IMR-90 (cell line): ENCODE data around the gene TNPO1. TPM values are rescaled to one million over a fixed set of nuclear protein-coding genes. Genes with fewer than 3 reads are reported as not detected.

Source experiments
- ATAC-seq: fragments of 200-7000 bp; cut with Tn5 transposase; 2 replicates; pipeline ENCODE4 v1.9.1; 2020; ENCODE audit warnings: low read depth, mild to moderate bottlenecking, moderate library complexity
- BruUV-seq: library from RNA; stranded (reverse); fragments of 400-500 nt; replicated peaks from 2 replicates; lab custom pipeline; 2021; lab: Mats Ljungman, UMichigan
- CTCF ChIA-PET: fragments of 300-600 bp; formaldehyde crosslinking; extraction: SDS; loops from one replicate; lab custom pipeline; 2021; ENCODE audit warnings: antibody characterized with exemption; lab: Yijun Ruan, JAX
- POLR2A ChIA-PET: fragments of 300-600 bp; sonication (Branson Sonifier 250); formaldehyde crosslinking; loops from one replicate; lab custom pipeline; 2022; ENCODE audit warnings: antibody characterized with exemption; ENCODE audit not compliant: unreplicated experiment; lab: Charles Lee
- DNase-seq: peaks from one replicate; pipeline ENCODE4 v3.0.0; 2013
- H2AFZ ChIP-seq: replicated peaks from 2 replicates; pipeline ENCODE3; 2013; ENCODE audit warnings: low read length, mild to moderate bottlenecking; ENCODE audit not compliant: poor library complexity
- H2AK5ac ChIP-seq: 2 replicates; pipeline ENCODE4 v1.6.1; 2013; ENCODE audit warnings: low read depth, low read length, inconsistent platforms
- H2AK9ac ChIP-seq: replicated peaks from 2 replicates; pipeline ENCODE3; 2013; ENCODE audit warnings: mild to moderate bottlenecking, low read depth, low read length, moderate library complexity; ENCODE audit not compliant: poor library complexity
- H2BK120ac ChIP-seq: 2 replicates; pipeline ENCODE4 v1.6.1; 2013; ENCODE audit warnings: low read depth, low read length, inconsistent platforms
- H2BK15ac ChIP-seq: 3 replicates; pipeline ENCODE4 v1.6.1; 2013; ENCODE audit warnings: low read depth, low read length, inconsistent platforms
- H2BK20ac ChIP-seq: 2 replicates; pipeline ENCODE4 v1.6.1; 2013; ENCODE audit warnings: low read depth, mild to moderate bottlenecking, inconsistent platforms, low read length, moderate library complexity
- H2BK5ac ChIP-seq: 2 replicates; pipeline ENCODE4 v1.6.1; 2013; ENCODE audit warnings: mild to moderate bottlenecking, low read depth, low read length, inconsistent platforms; ENCODE audit not compliant: poor library complexity, severe bottlenecking
- H3K14ac ChIP-seq: replicated peaks from 2 replicates; pipeline ENCODE4 v1.6.1; 2013; ENCODE audit warnings: low read depth, low read length, inconsistent platforms
- H3K18ac ChIP-seq: 2 replicates; pipeline ENCODE4 v1.6.1; 2013; ENCODE audit warnings: low read depth, low read length, control low read depth
- H3K23ac ChIP-seq: 2 replicates; pipeline ENCODE4 v1.6.1; 2013; ENCODE audit warnings: low read depth, low read length, inconsistent platforms
- H3K27ac ChIP-seq: 2 replicates; pipeline ENCODE4 v1.5.1; 2013; ENCODE audit warnings: mild to moderate bottlenecking, control low read depth, low read length; ENCODE audit not compliant: insufficient read depth
- H3K27me3 ChIP-seq: 2 replicates; pipeline ENCODE4 v1.6.1; 2013; ENCODE audit warnings: low read length; ENCODE audit not compliant: control insufficient read depth, insufficient read depth
- H3K36me3 ChIP-seq: 2 replicates; pipeline ENCODE4 v1.6.1; 2013; ENCODE audit warnings: low read length, mixed read lengths; ENCODE audit not compliant: control insufficient read depth, insufficient read depth
- H3K4ac ChIP-seq: 2 replicates; pipeline ENCODE4 v1.6.1; 2013; ENCODE audit warnings: low read depth, low read length, inconsistent platforms
- H3K4me1 ChIP-seq: 2 replicates; pipeline ENCODE4 v1.6.1; 2013; ENCODE audit warnings: low read length, mixed read lengths; ENCODE audit not compliant: control insufficient read depth, insufficient read depth
- H3K4me2 ChIP-seq: 2 replicates; pipeline ENCODE4 v1.6.1; 2013; ENCODE audit warnings: low read depth, mild to moderate bottlenecking, control low read depth, low read length, moderate library complexity
- H3K4me3 ChIP-seq: 2 replicates; pipeline ENCODE4 v1.5.1; 2013; ENCODE audit warnings: low read depth, mild to moderate bottlenecking, control low read depth, low read length, moderate library complexity; ENCODE audit not compliant: insufficient read depth
- H3K56ac ChIP-seq: 2 replicates; pipeline ENCODE4 v1.6.1; 2013; ENCODE audit warnings: low read length, inconsistent platforms; ENCODE audit not compliant: insufficient read depth; ENCODE audit errors: extremely low read depth
- H3K79me1 ChIP-seq, 2 experiments: 2 replicates each; pipeline ENCODE4 v1.6.1; 2013; ENCODE audit warnings: low read length in 2 of 2, inconsistent platforms in 1 of 2, low read depth in 1 of 2
- H3K9ac ChIP-seq: 2 replicates; pipeline ENCODE4 v1.6.1; 2013; ENCODE audit warnings: low read depth, low read length, control low read depth
- H3K9me1 ChIP-seq: 2 replicates; pipeline ENCODE4 v1.6.1; 2013; ENCODE audit warnings: low read length, inconsistent platforms; ENCODE audit not compliant: insufficient read depth
- H3K9me3 ChIP-seq: 2 replicates; pipeline ENCODE4 v1.6.1; 2013; ENCODE audit warnings: low read length; ENCODE audit not compliant: control insufficient read depth, insufficient read depth
- H4K20me1 ChIP-seq: 2 replicates; pipeline ENCODE4 v1.6.1; 2013; ENCODE audit warnings: low read length, inconsistent platforms; ENCODE audit not compliant: insufficient read depth
- H4K5ac ChIP-seq: 2 replicates; pipeline ENCODE4 v1.6.1; 2013; ENCODE audit warnings: mild to moderate bottlenecking, low read depth, low read length, control low read depth
- H4K8ac ChIP-seq, 2 experiments: 2 replicates each; pipeline ENCODE4 v1.6.1; 2013; ENCODE audit warnings: low read depth in 2 of 2, low read length in 2 of 2, control low read depth in 1 of 2, inconsistent platforms in 1 of 2
- H4K91ac ChIP-seq: 2 replicates; pipeline ENCODE4 v1.6.1; 2013; ENCODE audit warnings: low read depth, low read length, inconsistent platforms; ENCODE audit not compliant: insufficient read depth
- NFE2L2 ChIP-seq: fragments of 150-350 bp; IDR thresholded peaks from 2 replicates; pipeline ENCODE4 v1.6.1; 2016; ENCODE audit warnings: low read depth, mild to moderate bottlenecking, low read length
- RCOR1 ChIP-seq: IDR thresholded peaks from 2 replicates; pipeline ENCODE4 v1.6.1; 2012; ENCODE audit warnings: mild to moderate bottlenecking, low read length, improper control_type of control experiment; ENCODE audit not compliant: insufficient replicate concordance
- WGBS, 2 experiments: methylation state at CpG; one replicate each; pipeline versions ENCODE4 v1.1.5 to v1.1.7; 2013; ENCODE audit warnings: missing lambda C conversion rate in 2 of 2; ENCODE audit not compliant: insufficient read length in 1 of 2; ENCODE audit errors: extremely low coverage in 2 of 2; 5-methylcytosine and 5-hydroxymethylcytosine counted together
- dilution Hi-C: fragments of 300-500 bp; cut with HindIII; formaldehyde crosslinking; loops from one replicate; pipeline ENCODE4 v1.14.3; 2018; ENCODE audit warnings: low sequenced_read_pairs; ENCODE audit not compliant: unreplicated experiment
- in situ Hi-C: fragments of 300-500 bp; cut with MboI; formaldehyde crosslinking; loops from 3 replicates; pipeline ENCODE4 v1.14.3; 2019; ENCODE audit warnings: low sequenced_read_pairs, inconsistent platforms, mixed read lengths
- intact Hi-C: fragments of 100-400 bp; cut with micrococcal nuclease; formaldehyde crosslinking; loops from 2 replicates; pipeline ENCODE4 v1.10.0; 2022
- polyA plus RNA-seq, 3 experiments: library from polyadenylated mRNA; depleted of rRNA; stranded (reverse); fragments of >200 nt; gene quantifications; 2 replicates each; pipeline ENCODE4 v1.2.3, GENCODE V29; 2012; ENCODE audit warnings: low replicate concordance in 1 of 3
- total RNA-seq: library from RNA; depleted of rRNA; stranded (reverse); fragments of >200 nt; gene quantifications from 2 replicates; pipeline ENCODE4 v1.2.3, GENCODE V29; 2012
- TF ChIP-seq, protein P1 (sequence below): fragments of 150-350 bp; IDR thresholded peaks from 2 replicates; pipeline ENCODE4 v1.6.1; 2017; ENCODE audit warnings: mild to moderate bottlenecking, antibody characterized with exemption, low read length, low read depth

The TNPO1 gene
- total and polyA plus RNA-seq, 2 of the 4 experiments (the other 2 are of a cell fraction): 45.5 to 400 TPM

DNA sequence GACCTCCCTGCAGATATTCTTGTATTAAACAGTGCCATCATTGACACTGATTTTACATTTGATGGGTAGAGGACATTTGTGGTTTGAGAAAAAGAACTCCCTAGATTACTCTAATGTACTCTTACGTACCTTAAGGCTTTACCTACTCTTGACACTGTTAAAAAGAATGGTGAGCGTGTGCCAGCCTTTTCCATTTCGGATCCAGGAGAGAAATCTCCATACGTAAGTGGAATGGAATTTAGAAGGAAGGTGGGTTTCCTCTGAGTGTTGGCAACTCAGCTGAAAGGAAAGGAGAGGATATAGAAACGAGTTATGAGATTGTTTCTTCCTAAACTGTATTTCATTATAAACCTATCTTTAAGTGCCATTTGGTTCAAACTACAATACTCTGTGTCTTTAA lies 40.9 kb downstream of the TNPO1 start:
- intact Hi-C loops: no loop called here
- no peak overlapping the region for H3K56ac ChIP-seq
- H2AK9ac ChIP-seq: no peak overlapping the region
- H4K5ac ChIP-seq: no peak overlapping the region
- no peak overlapping the region for H3K4me2 ChIP-seq
- no peak overlapping the region for H3K4ac ChIP-seq
- no CpG with 5 or more reads among the region's 5 CpGs for WGBS, 2 experiments
- peaks cover 61% of the 10 kb centered on the region for H4K20me1 ChIP-seq
- H3K4me1 ChIP-seq: peaks cover 8% of the 10 kb centered on the region
- no peak overlapping the region for H4K8ac ChIP-seq
- no peak for ATAC-seq
- CTCF ChIA-PET: interaction anchor here (0.8 kb wide), 1 partner anchor 246 kb away, joined by 3 read pairs; no protein-coding TSS in a partner anchor
- H3K9me1 ChIP-seq: peaks cover 14% of the 10 kb centered on the region
- no peak overlapping the region for H2BK20ac ChIP-seq
- H3K14ac ChIP-seq: no peak overlapping the region
- no peak overlapping the region for H3K27ac ChIP-seq
- peaks cover 41% of the 10 kb centered on the region for H3K36me3 ChIP-seq
- BruUV-seq: no TSS peak
- no peak overlapping the region for H4K91ac ChIP-seq
- H2BK5ac ChIP-seq: no peak overlapping the region
- H3K9me3 ChIP-seq: no peaks in the 10 kb centered on the region
- H3K18ac ChIP-seq: no peak overlapping the region
- no peaks in the 10 kb centered on the region for H3K27me3 ChIP-seq
- no peak overlapping the region for H2BK15ac ChIP-seq
- H2BK120ac ChIP-seq: no peak overlapping the region
- dilution Hi-C loops: no loop called here
- H2AK5ac ChIP-seq: no peak overlapping the region
- H3K4me3 ChIP-seq: no peak overlapping the region
- H3K79me1 ChIP-seq: peaks cover 24 to 54% of the 10 kb centered on the region in 2 experiments
- DNase-seq: no peak
- POLR2A ChIA-PET: interaction anchor here (1.2 kb wide), 1 partner anchor 8 kb away, joined by 5 read pairs; no protein-coding TSS in a partner anchor
- no peak overlapping the region for H3K9ac ChIP-seq
- in situ Hi-C loops: no loop called here
- H3K23ac ChIP-seq: no peak overlapping the region
- TF ChIP-seq RCOR1: no peak
- no peak for TF ChIP-seq NFE2L2
- TF ChIP-seq, protein P1, sequence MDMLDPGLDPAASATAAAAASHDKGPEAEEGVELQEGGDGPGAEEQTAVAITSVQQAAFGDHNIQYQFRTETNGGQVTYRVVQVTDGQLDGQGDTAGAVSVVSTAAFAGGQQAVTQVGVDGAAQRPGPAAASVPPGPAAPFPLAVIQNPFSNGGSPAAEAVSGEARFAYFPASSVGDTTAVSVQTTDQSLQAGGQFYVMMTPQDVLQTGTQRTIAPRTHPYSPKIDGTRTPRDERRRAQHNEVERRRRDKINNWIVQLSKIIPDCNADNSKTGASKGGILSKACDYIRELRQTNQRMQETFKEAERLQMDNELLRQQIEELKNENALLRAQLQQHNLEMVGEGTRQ: no peak
- no peak overlapping the region for H2AFZ ChIP-seq
